Endodermal cell (in vitro differentiated cells): ENCODE data around the gene STK32B. TPM values are rescaled to one million over a fixed set of nuclear protein-coding genes. Genes with fewer than 3 reads are reported as not detected.
A peak's percentile ranks its signal among the peaks of the same experiment; 100 is the strongest.

Experiments
- DNase-seq: peaks from one replicate; pipeline ENCODE4 v3.0.0-alpha.2; 2017
- H3K27ac ChIP-seq: 2 replicates; pipeline ENCODE4 v1.5.1; 2013; ENCODE audit warnings: mild to moderate bottlenecking, low read depth, low read length, moderate library complexity
- H3K27me3 ChIP-seq: 2 replicates; pipeline ENCODE4 v1.6.1; 2013; ENCODE audit warnings: mild to moderate bottlenecking, low read length, moderate library complexity; ENCODE audit not compliant: insufficient read depth, control insufficient read depth, poor library complexity, severe bottlenecking
- H3K36me3 ChIP-seq: 2 replicates; pipeline ENCODE4 v1.7.0; 2013; ENCODE audit warnings: mild to moderate bottlenecking, low read length, moderate library complexity; ENCODE audit not compliant: control insufficient read depth, insufficient read depth
- H3K4me1 ChIP-seq: one replicate; pipeline ENCODE4 v1.7.0; 2013; ENCODE audit warnings: low read length; ENCODE audit not compliant: control insufficient read depth, insufficient read depth
- H3K4me3 ChIP-seq: 2 replicates; pipeline ENCODE4 v1.5.1; 2013; ENCODE audit warnings: mild to moderate bottlenecking, low read length, moderate library complexity
- H3K9ac ChIP-seq: 2 replicates; pipeline ENCODE4 v1.6.1; 2013; ENCODE audit warnings: mild to moderate bottlenecking, low read length, moderate library complexity; ENCODE audit not compliant: poor library complexity, severe bottlenecking; ENCODE audit errors: extremely low read depth
- H3K9me3 ChIP-seq: 2 replicates; pipeline ENCODE4 v1.6.1; 2013; ENCODE audit warnings: mild to moderate bottlenecking, low read length, moderate library complexity; ENCODE audit not compliant: control insufficient read depth
- H3K27ac Mint-ChIP-seq: 2 replicates; pipeline ENCODE4 v1.8.0; 2020; ENCODE audit warnings: mixed read lengths
- H3K27me3 Mint-ChIP-seq: 2 replicates; pipeline ENCODE4 v1.8.0; 2021; ENCODE audit warnings: mild to moderate bottlenecking, mixed read lengths; ENCODE audit not compliant: insufficient read depth
- H3K36me3 Mint-ChIP-seq: 2 replicates; pipeline ENCODE4 v1.8.0; 2020; ENCODE audit warnings: low read depth, mixed read lengths
- H3K4me1 Mint-ChIP-seq: 2 replicates; pipeline ENCODE4 v1.8.0; 2020; ENCODE audit warnings: mixed read lengths
- H3K4me3 Mint-ChIP-seq: 2 replicates; pipeline ENCODE4 v1.8.0; 2020; ENCODE audit warnings: mild to moderate bottlenecking, moderate library complexity, mixed read lengths
- H3K9me3 Mint-ChIP-seq: 2 replicates; pipeline ENCODE4 v1.8.0; 2020; ENCODE audit warnings: mild to moderate bottlenecking, mixed read lengths
- CTCF ChIP-seq: fragments of 200-600 bp; sonication (generic); conservative IDR thresholded peaks from 2 replicates; pipeline ENCODE4 v1.5.0; 2021; ENCODE audit warnings: antibody characterized with exemption, mild to moderate bottlenecking
- WGBS, 2 experiments: methylation state at CpG; one replicate each; pipeline versions ENCODE4 v1.1.5 to v1.1.7; 2013; ENCODE audit warnings: missing lambda C conversion rate in 2 of 2, mixed read lengths in 1 of 2; ENCODE audit not compliant: insufficient coverage in 1 of 2, insufficient read length in 1 of 2; 5-methylcytosine and 5-hydroxymethylcytosine counted together
- total RNA-seq, 2 donors: library from RNA; stranded (reverse); fragmentation: NEBNext Ultra II Directional in 1 of 2; extraction: Animal tissue kit (Norgen Biotek cat#: 25700) in 1 of 2; gene quantifications; 2 replicates in 1 of 2; 3 replicates in 1 of 2; pipeline ENCODE4 v1.2.1, GENCODE V29; 2021

STK32B gene
- total RNA-seq, 2 donors from 2014 or later = 1.4 to 1.5 TPM

- Histone ChIP-seq H3K27ac (no peak overlapping the region), H3K9ac (no peak overlapping the region), H3K9me3 (no peaks in the 10 kb centered on the region), H3K4me1 (no peaks in the 10 kb centered on the region), H3K36me3 (no peaks in the 10 kb centered on the region), H3K27me3 (no peaks in the 10 kb centered on the region), H3K4me3 (no peak overlapping the region)
- H3K4me1 Mint-ChIP-seq = no peaks in the 10 kb centered on the region
- no peaks in the 10 kb centered on the region for H3K36me3 Mint-ChIP-seq
- H3K27ac Mint-ChIP-seq = no peak overlapping the region
- no peak overlapping the region for H3K4me3 Mint-ChIP-seq
- 88% methylated on average over 8 of the region's 8 CpGs; no CpG with 5 or more reads in 1 of the 2 experiments for WGBS, 2 experiments
- DNase-seq = peak; percentile 36
- no peaks in the 10 kb centered on the region for H3K27me3 Mint-ChIP-seq
- peaks cover 20% of the 10 kb centered on the region for H3K9me3 Mint-ChIP-seq
- TF ChIP-seq CTCF = no peak
Measured at GRCh38 chr4:5477613-5478012, 426.3 kb downstream of the STK32B start.

GRCh38 chr4:5478169-5478568 lies 426.9 kb downstream of the STK32B start:
- Mint-ChIP-seq H3K4me1 (no peaks in the 10 kb centered on the region), H3K27ac (no peak overlapping the region), H3K36me3 (no peaks in the 10 kb centered on the region), H3K9me3 (peaks cover 21% of the 10 kb centered on the region), H3K27me3 (no peaks in the 10 kb centered on the region), H3K4me3 (no peak overlapping the region)
- Histone ChIP-seq H3K4me3 (no peak overlapping the region), H3K4me1 (no peaks in the 10 kb centered on the region), H3K9me3 (no peaks in the 10 kb centered on the region), H3K9ac (no peak overlapping the region), H3K27ac (no peak overlapping the region), H3K36me3 (no peaks in the 10 kb centered on the region), H3K27me3 (no peaks in the 10 kb centered on the region)
- DNase-seq = peak; percentile 56
- TF ChIP-seq CTCF = no peak
- WGBS, 2 experiments = 62% methylated on average over 4 of the region's 4 CpGs; no CpG with 5 or more reads in 1 of the 2 experiments

GRCh38 chr4:5478697-5479096 lies 427.4 kb downstream of the STK32B start:
- Histone ChIP-seq H3K4me1 (no peaks in the 10 kb centered on the region), H3K9ac (no peak overlapping the region), H3K27me3 (no peaks in the 10 kb centered on the region), H3K4me3 (no peak overlapping the region), H3K9me3 (no peaks in the 10 kb centered on the region), H3K36me3 (no peaks in the 10 kb centered on the region), H3K27ac (no peak overlapping the region)
- WGBS, 2 experiments = 90% methylated on average over 2 to 6 of the region's 6 CpGs
- Mint-ChIP-seq H3K36me3 (no peaks in the 10 kb centered on the region), H3K4me1 (no peaks in the 10 kb centered on the region), H3K9me3 (peaks cover 27% of the 10 kb centered on the region), H3K4me3 (no peak overlapping the region), H3K27ac (no peak overlapping the region), H3K27me3 (peaks cover 2% of the 10 kb centered on the region)
- no peak for TF ChIP-seq CTCF
- DNase-seq = peak; percentile 26
